MM.1S (cell line): ENCODE measurements around the gene SLC1A1.

Source experiments
- EZH2 ChIP-seq: fragments of 300-600 bp; sonication (generic); optimal IDR thresholded peaks from 2 replicates; pipeline ENCODE3; 2017; ENCODE audit warnings: low read depth, mild to moderate bottlenecking, antibody characterized with exemption, low read length, mixed read lengths
- TF ChIP-seq, protein P1 (sequence below): fragments of 300-600 bp; sonication (generic); IDR thresholded peaks from 2 replicates; pipeline ENCODE4 v1.5.1; 2016; ENCODE audit warnings: antibody characterized with exemption, low read length, mixed read lengths

DNA sequence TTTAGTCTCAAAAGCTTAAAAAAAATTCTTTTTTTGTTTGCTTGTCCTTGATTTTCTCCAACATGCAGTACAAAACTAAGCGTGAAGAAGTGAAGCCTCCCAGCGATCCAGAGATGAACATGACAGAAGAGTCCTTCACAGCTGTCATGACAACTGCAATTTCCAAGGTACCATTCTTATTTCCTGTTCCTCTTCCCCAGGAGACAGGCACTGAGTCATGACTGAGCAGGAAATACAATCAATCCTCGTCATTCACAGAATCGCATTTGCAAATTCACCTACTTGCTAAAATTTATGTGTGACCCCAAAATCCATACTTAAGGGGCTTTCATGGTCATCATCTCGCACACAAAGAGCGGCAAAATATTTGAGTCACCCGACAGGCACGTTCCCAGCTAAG is 77.3 kb downstream of the SLC1A1 start:
- TF ChIP-seq, protein P1, sequence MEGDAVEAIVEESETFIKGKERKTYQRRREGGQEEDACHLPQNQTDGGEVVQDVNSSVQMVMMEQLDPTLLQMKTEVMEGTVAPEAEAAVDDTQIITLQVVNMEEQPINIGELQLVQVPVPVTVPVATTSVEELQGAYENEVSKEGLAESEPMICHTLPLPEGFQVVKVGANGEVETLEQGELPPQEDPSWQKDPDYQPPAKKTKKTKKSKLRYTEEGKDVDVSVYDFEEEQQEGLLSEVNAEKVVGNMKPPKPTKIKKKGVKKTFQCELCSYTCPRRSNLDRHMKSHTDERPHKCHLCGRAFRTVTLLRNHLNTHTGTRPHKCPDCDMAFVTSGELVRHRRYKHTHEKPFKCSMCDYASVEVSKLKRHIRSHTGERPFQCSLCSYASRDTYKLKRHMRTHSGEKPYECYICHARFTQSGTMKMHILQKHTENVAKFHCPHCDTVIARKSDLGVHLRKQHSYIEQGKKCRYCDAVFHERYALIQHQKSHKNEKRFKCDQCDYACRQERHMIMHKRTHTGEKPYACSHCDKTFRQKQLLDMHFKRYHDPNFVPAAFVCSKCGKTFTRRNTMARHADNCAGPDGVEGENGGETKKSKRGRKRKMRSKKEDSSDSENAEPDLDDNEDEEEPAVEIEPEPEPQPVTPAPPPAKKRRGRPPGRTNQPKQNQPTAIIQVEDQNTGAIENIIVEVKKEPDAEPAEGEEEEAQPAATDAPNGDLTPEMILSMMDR: no peak
- no peak for TF ChIP-seq EZH2
